Endodermal cell (in vitro differentiated cells): Measurements from ENCODE around the gene CCL26. TPM values are rescaled to one million over a fixed set of nuclear protein-coding genes. Genes with fewer than 3 reads are reported as not detected.

ENCODE experiments used
- DNase-seq: peaks from one replicate; pipeline ENCODE4 v3.0.0-alpha.2; 2017
- H3K27ac ChIP-seq: 2 replicates; pipeline ENCODE4 v1.5.1; 2013; ENCODE audit warnings: mild to moderate bottlenecking, low read depth, low read length, moderate library complexity
- H3K27me3 ChIP-seq: 2 replicates; pipeline ENCODE4 v1.6.1; 2013; ENCODE audit warnings: mild to moderate bottlenecking, low read length, moderate library complexity; ENCODE audit not compliant: insufficient read depth, control insufficient read depth, poor library complexity, severe bottlenecking
- H3K36me3 ChIP-seq: 2 replicates; pipeline ENCODE4 v1.7.0; 2013; ENCODE audit warnings: mild to moderate bottlenecking, low read length, moderate library complexity; ENCODE audit not compliant: control insufficient read depth, insufficient read depth
- H3K4me1 ChIP-seq: one replicate; pipeline ENCODE4 v1.7.0; 2013; ENCODE audit warnings: low read length; ENCODE audit not compliant: control insufficient read depth, insufficient read depth
- H3K4me3 ChIP-seq: 2 replicates; pipeline ENCODE4 v1.5.1; 2013; ENCODE audit warnings: mild to moderate bottlenecking, low read length, moderate library complexity
- H3K9ac ChIP-seq: 2 replicates; pipeline ENCODE4 v1.6.1; 2013; ENCODE audit warnings: mild to moderate bottlenecking, low read length, moderate library complexity; ENCODE audit not compliant: poor library complexity, severe bottlenecking; ENCODE audit errors: extremely low read depth
- H3K9me3 ChIP-seq: 2 replicates; pipeline ENCODE4 v1.6.1; 2013; ENCODE audit warnings: mild to moderate bottlenecking, low read length, moderate library complexity; ENCODE audit not compliant: control insufficient read depth
- H3K27ac Mint-ChIP-seq: 2 replicates; pipeline ENCODE4 v1.8.0; 2020; ENCODE audit warnings: mixed read lengths
- H3K27me3 Mint-ChIP-seq: 2 replicates; pipeline ENCODE4 v1.8.0; 2021; ENCODE audit warnings: mild to moderate bottlenecking, mixed read lengths; ENCODE audit not compliant: insufficient read depth
- H3K36me3 Mint-ChIP-seq: 2 replicates; pipeline ENCODE4 v1.8.0; 2020; ENCODE audit warnings: low read depth, mixed read lengths
- H3K4me1 Mint-ChIP-seq: 2 replicates; pipeline ENCODE4 v1.8.0; 2020; ENCODE audit warnings: mixed read lengths
- H3K4me3 Mint-ChIP-seq: 2 replicates; pipeline ENCODE4 v1.8.0; 2020; ENCODE audit warnings: mild to moderate bottlenecking, moderate library complexity, mixed read lengths
- H3K9me3 Mint-ChIP-seq: 2 replicates; pipeline ENCODE4 v1.8.0; 2020; ENCODE audit warnings: mild to moderate bottlenecking, mixed read lengths
- CTCF ChIP-seq: fragments of 200-600 bp; sonication (generic); conservative IDR thresholded peaks from 2 replicates; pipeline ENCODE4 v1.5.0; 2021; ENCODE audit warnings: antibody characterized with exemption, mild to moderate bottlenecking
- WGBS, 2 experiments: methylation state at CpG; one replicate each; pipeline versions ENCODE4 v1.1.5 to v1.1.7; 2013; ENCODE audit warnings: missing lambda C conversion rate in 2 of 2, mixed read lengths in 1 of 2; ENCODE audit not compliant: insufficient coverage in 1 of 2, insufficient read length in 1 of 2; 5-methylcytosine and 5-hydroxymethylcytosine counted together
- total RNA-seq, 2 donors: library from RNA; stranded (reverse); fragmentation: NEBNext Ultra II Directional in 1 of 2; extraction: Animal tissue kit (Norgen Biotek cat#: 25700) in 1 of 2; gene quantifications; 2 replicates in 1 of 2; 3 replicates in 1 of 2; pipeline ENCODE4 v1.2.1, GENCODE V29; 2021

CCL26 gene
- total RNA-seq, 2 donors from 2014 or later = 1.2 to 2.9 TPM

GRCh38 chr7:75814407-75814947 lies 42.5 kb upstream of the CCL26 start:
- no peaks in the 10 kb centered on the region for H3K4me1 Mint-ChIP-seq
- H3K36me3 Mint-ChIP-seq = no peaks in the 10 kb centered on the region
- H3K27ac Mint-ChIP-seq = no peak overlapping the region
- no peak overlapping the region for H3K4me3 ChIP-seq
- H3K27ac ChIP-seq = no peak overlapping the region
- H3K27me3 Mint-ChIP-seq = peaks cover 78% of the 10 kb centered on the region
- peaks cover 24% of the 10 kb centered on the region for H3K27me3 ChIP-seq
- H3K4me1 ChIP-seq = no peaks in the 10 kb centered on the region
- no peak for DNase-seq
- no peaks in the 10 kb centered on the region for H3K9me3 Mint-ChIP-seq
- H3K9ac ChIP-seq = no peak overlapping the region
- H3K4me3 Mint-ChIP-seq = no peak overlapping the region
- no peaks in the 10 kb centered on the region for H3K36me3 ChIP-seq
- 88% methylated on average over 7 to 13 of the region's 13 CpGs for WGBS, 2 experiments
- no peaks in the 10 kb centered on the region for H3K9me3 ChIP-seq
- no peak for TF ChIP-seq CTCF

- H3K4me1 ChIP-seq = no peaks in the 10 kb centered on the region
- Mint-ChIP-seq H3K27ac (no peak within 1 kb of the TSS), H3K9me3 (no peaks in the 10 kb centered on the region), H3K4me3 (no peak within 1 kb of the TSS), H3K36me3 (no peaks in the 10 kb centered on the region), H3K27me3 (peaks cover 80% of the 10 kb centered on the region), H3K4me1 (no peaks in the 10 kb centered on the region)
- WGBS, 2 experiments = 75 to 91% methylated on average over 2 to 7 of the region's 7 CpGs
- no peak for DNase-seq
- no peak for TF ChIP-seq CTCF
- H3K4me3 ChIP-seq = no peak within 1 kb of the TSS
- H3K36me3 ChIP-seq = no peaks in the 10 kb centered on the region
- peaks cover 24% of the 10 kb centered on the region for H3K27me3 ChIP-seq
- H3K27ac ChIP-seq = no peak within 1 kb of the TSS
- no peaks in the 10 kb centered on the region for H3K9me3 ChIP-seq
- no peak within 1 kb of the TSS for H3K9ac ChIP-seq
These were observed 41.8 kb upstream of the CCL26 start, which contains the start of gene CCL24 for GRCh38 chr7:75813781-75814236. Gene CCL24 (minus strand): TSS chr7:75813806. CDS start chr7:75813715, 91 bp downstream.

- Mint-ChIP-seq H3K27me3 (peaks cover 81% of the 10 kb centered on the region), H3K9me3 (peaks cover under 1% of the 10 kb centered on the region), H3K4me3 (no peak overlapping the region), H3K4me1 (no peaks in the 10 kb centered on the region), H3K27ac (no peak overlapping the region), H3K36me3 (no peaks in the 10 kb centered on the region)
- Histone ChIP-seq H3K27ac (no peak overlapping the region), H3K9ac (no peak overlapping the region), H3K9me3 (no peaks in the 10 kb centered on the region), H3K4me3 (no peak overlapping the region), H3K27me3 (peaks cover 24% of the 10 kb centered on the region), H3K4me1 (no peaks in the 10 kb centered on the region), H3K36me3 (no peaks in the 10 kb centered on the region)
- DNase-seq = no peak
- TF ChIP-seq CTCF = no peak
- WGBS, 2 experiments = 63 to 79% methylated on average over 1 to 3 of the region's 3 CpGs
These were observed 41.1 kb upstream of the CCL26 start for GRCh38 chr7:75813084-75813483.
